Tibial nerve (tissue), 4 donors: ENCODE results near the gene NSUN4. TPM values are rescaled to one million over a fixed set of nuclear protein-coding genes. Genes with fewer than 3 reads are reported as not detected.
"Not testable (repeated sequence)": the region's sequence is repeated elsewhere in the genome, so short reads cannot be mapped to it uniquely, and the experiment has no call there.

ENCODE experiments used
- DNase-seq, 2 donors: peaks; one replicate each; pipeline ENCODE4 v3.0.0-alpha.2; 2019; ENCODE audit warnings: low spot score in 2 of 2
- H3K27ac ChIP-seq, 4 donors: fragments of 200-600 bp; sonication (generic) in 3 of 4; one replicate each; pipeline ENCODE4 v1.5.1; 2017 to 2019; ENCODE audit warnings: mild to moderate bottlenecking in 1 of 4
- H3K27me3 ChIP-seq, 2 donors: fragments of 200-600 bp; sonication (generic) in 1 of 2; one replicate each; pipeline versions ENCODE4 v1.5.1 to v1.6.0; 2017 to 2019
- H3K36me3 ChIP-seq, 3 donors: fragments of 200-600 bp; sonication (generic); one replicate each; pipeline ENCODE4 v1.5.1; 2018 to 2019
- H3K4me1 ChIP-seq, 4 donors: fragments of 200-600 bp; sonication (generic) in 3 of 4; one replicate each; pipeline ENCODE4 v1.5.1; 2017 to 2019
- H3K4me3 ChIP-seq, 4 donors: fragments of 200-600 bp; sonication (generic) in 3 of 4; one replicate each; pipeline ENCODE4 v1.5.1; 2017 to 2019; ENCODE audit warnings: mild to moderate bottlenecking in 1 of 4, moderate library complexity in 1 of 4
- H3K9me3 ChIP-seq, 4 donors: fragments of 200-600 bp; sonication (generic) in 3 of 4; one replicate each; pipeline ENCODE4 v1.5.1; 2017 to 2019
- CTCF ChIP-seq, 5 experiments: fragments of 200-600 bp in 3 of 5; fragments of 450-650 bp in 2 of 5; sonication (generic) in 3 of 5; IDR thresholded peaks; one replicate each; pipeline ENCODE4 v1.5.1; 2016 to 2019; ENCODE audit warnings: antibody characterized with exemption in 5 of 5, mild to moderate bottlenecking in 3 of 5, moderate library complexity in 2 of 5
- EP300 ChIP-seq, 2 donors: sonication (generic); formaldehyde crosslinking; IDR thresholded peaks; one replicate each; pipeline ENCODE4 v1.6.1; 2017; ENCODE audit warnings: antibody characterized with exemption in 2 of 2, mild to moderate bottlenecking in 1 of 2
- POLR2A ChIP-seq, 2 donors: fragments of 450-650 bp; IDR thresholded peaks; one replicate each; pipeline ENCODE4 v1.6.1; 2017; ENCODE audit warnings: antibody characterized with exemption in 2 of 2, mild to moderate bottlenecking in 2 of 2, moderate library complexity in 2 of 2
- WGBS, 2 donors: methylation state at CpG; one replicate each; pipeline ENCODE4 v1.1.5; 2018; 5-methylcytosine and 5-hydroxymethylcytosine counted together
- total RNA-seq, 4 donors: library from RNA; depleted of rRNA; stranded (reverse); fragments of >200 nt; gene quantifications; one replicate each; pipeline ENCODE4 v1.1.0, GENCODE V29; 2016

Gene NSUN4
- total RNA-seq, 4 donors from 2014 or later = 19.5 to 39.8 (median 31.2) TPM

- H3K4me3 ChIP-seq = no peak overlapping the region
- WGBS, 2 donors = 84 to 94% methylated on average over 5 of the region's 5 CpGs
- no peaks in the 10 kb centered on the region for H3K27me3 ChIP-seq
- H3K36me3 ChIP-seq = peaks cover 4 to 80% (median 11%) of the 10 kb centered on the region in 3 donors
- H3K9me3 ChIP-seq = no peaks in the 10 kb centered on the region
- H3K27ac ChIP-seq = no peak overlapping the region
- no peaks in the 10 kb centered on the region for H3K4me1 ChIP-seq
- TF ChIP-seq EP300 (IDR thresholded peaks at IDR 0.05) = no peak
- TF ChIP-seq CTCF (IDR thresholded peaks at IDR 0.05) = no peak
- TF ChIP-seq POLR2A (IDR thresholded peaks at IDR 0.05) = no peak
- DNase-seq = no peak
Observed at GRCh38 chr1:46364612-46365011, 24.0 kb downstream of the NSUN4 start.

DNA sequence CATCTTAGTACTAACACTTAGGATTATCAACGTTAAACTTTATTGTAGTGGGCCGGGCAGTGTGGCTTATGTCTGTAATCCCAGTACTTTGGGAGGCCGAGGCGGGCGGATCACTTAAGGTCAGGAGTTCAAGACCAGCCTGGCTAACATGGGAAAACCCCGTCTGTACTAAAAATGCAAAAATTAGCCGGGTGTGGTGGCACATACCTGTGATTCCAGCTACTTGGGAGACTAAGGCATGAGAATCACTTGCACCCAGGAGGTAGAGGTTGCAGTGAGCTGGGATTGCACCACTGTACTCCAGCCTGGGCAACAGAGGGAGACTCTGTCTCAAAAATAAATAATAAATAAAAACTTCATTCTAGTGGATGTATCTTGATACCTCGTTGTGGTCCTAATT is 25.2 kb downstream of the NSUN4 start:
- not testable (repeated sequence) for DNase-seq

GRCh38 chr1:46367072-46367471 is 26.5 kb downstream of the NSUN4 start:
- H3K36me3 ChIP-seq = peaks cover 0 to 61% (median 4%) of the 10 kb centered on the region in 3 donors
- 86 to 87% methylated on average over 3 of the region's 3 CpGs for WGBS, 2 donors
- TF ChIP-seq CTCF (IDR thresholded peaks at IDR 0.05) (no peak), POLR2A (IDR thresholded peaks at IDR 0.05) (no peak), EP300 (IDR thresholded peaks at IDR 0.05) (no peak)

More for the DNA sequence above, 25.2 kb downstream of the NSUN4 start:
- H3K36me3 ChIP-seq = peaks cover 4 to 74% (median 11%) of the 10 kb centered on the region in 3 donors
- WGBS, 2 donors = 90% methylated on average over 8 of the region's 8 CpGs
- not testable (repeated sequence) for H3K27ac ChIP-seq, H3K4me1 ChIP-seq, H3K4me3 ChIP-seq, H3K27me3 ChIP-seq, H3K9me3 ChIP-seq

GRCh38 chr1:46367701-46368100 is 27.1 kb downstream of the NSUN4 start:
- not testable (repeated sequence) for H3K4me1 ChIP-seq, DNase-seq, H3K27ac ChIP-seq, H3K9me3 ChIP-seq, H3K4me3 ChIP-seq, H3K27me3 ChIP-seq
- H3K36me3 ChIP-seq = peaks cover 0 to 58% (median 0%) of the 10 kb centered on the region in 3 donors
- WGBS, 2 donors = 92 to 100% methylated on average over 8 of the region's 8 CpGs

More at GRCh38 chr1:46367072-46367471, 26.5 kb downstream of the NSUN4 start:
- H3K9me3 ChIP-seq = no peaks in the 10 kb centered on the region
- H3K4me3 ChIP-seq = no peak overlapping the region
- no peak for DNase-seq
- no peaks in the 10 kb centered on the region for H3K4me1 ChIP-seq
- H3K27ac ChIP-seq = no peak overlapping the region
- H3K27me3 ChIP-seq = no peaks in the 10 kb centered on the region

DNA sequence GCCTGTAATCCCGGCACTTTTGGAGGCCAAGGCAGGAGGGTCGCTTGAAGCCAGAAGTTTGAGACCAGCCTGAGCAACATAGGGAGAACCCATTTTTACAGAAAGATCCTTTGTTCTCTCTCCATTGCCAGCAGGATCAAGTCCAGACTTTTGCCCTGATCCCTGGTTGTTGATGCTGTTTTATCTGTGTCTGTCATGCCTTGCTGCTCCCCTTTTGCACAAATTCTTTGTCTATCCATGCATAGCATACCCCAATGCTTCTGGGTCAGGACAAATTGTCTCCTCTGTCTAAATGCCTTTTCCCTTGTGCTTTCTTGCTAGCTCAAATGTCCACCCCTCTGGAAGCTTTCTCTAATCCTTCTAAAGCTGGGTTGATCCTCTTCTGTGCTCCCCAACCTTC is 28.2 kb downstream of the NSUN4 start:
- 70 to 78% methylated on average over 2 of the region's 2 CpGs for WGBS, 2 donors
- H3K27ac ChIP-seq = no peak overlapping the region
- H3K27me3 ChIP-seq = no peaks in the 10 kb centered on the region
- H3K9me3 ChIP-seq = no peaks in the 10 kb centered on the region
- no peak overlapping the region for H3K4me3 ChIP-seq
- DNase-seq = no peak
- H3K4me1 ChIP-seq = no peaks in the 10 kb centered on the region
- TF ChIP-seq CTCF (IDR thresholded peaks at IDR 0.05) (no peak), POLR2A (IDR thresholded peaks at IDR 0.05) (no peak), EP300 (IDR thresholded peaks at IDR 0.05) (no peak)
- peaks cover 0 to 52% (median 0%) of the 10 kb centered on the region in 3 donors for H3K36me3 ChIP-seq

DNA sequence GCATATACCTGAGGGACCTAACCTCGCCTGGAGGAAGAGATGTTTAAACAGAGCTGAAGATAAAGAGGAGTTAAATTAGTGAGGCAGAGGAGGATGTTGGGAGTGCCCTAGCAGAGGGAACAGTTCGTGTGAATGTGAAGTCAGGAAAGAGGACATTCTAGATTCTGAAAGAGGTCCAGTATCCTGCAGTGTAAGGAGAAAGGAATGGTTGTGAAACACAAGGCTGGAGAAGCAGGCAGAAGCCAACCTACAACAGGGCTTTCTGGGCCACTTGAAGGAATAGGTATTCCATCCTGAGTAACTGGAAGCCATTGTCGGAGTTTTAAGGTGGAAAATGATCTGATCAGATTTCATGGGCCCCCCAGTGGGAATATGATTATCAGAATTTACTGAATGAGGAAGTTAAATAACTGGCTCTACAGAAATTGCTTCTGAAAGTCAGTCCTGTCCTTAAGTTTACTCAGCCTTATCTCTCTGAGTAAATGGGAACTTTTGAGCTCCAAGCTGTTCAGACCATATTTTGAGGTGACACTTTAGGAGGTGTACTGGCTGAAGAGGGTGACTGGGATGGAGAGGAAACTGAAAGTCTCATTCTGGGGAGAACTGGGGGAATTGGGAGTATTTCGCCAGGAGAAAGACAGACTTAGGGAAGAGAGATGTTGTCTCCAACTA is 29.1 kb downstream of the NSUN4 start:
- no peak for DNase-seq
- TF ChIP-seq EP300 (IDR thresholded peaks at IDR 0.05) (no peak), CTCF (IDR thresholded peaks at IDR 0.05) (no peak), POLR2A (IDR thresholded peaks at IDR 0.05) (no peak)
- Histone ChIP-seq H3K9me3 (no peaks in the 10 kb centered on the region), H3K4me3 (no peak overlapping the region), H3K4me1 (no peaks in the 10 kb centered on the region), H3K36me3 (peaks cover 0 to 43% (median 0%) of the 10 kb centered on the region in 3 donors), H3K27ac (no peak overlapping the region), H3K27me3 (no peaks in the 10 kb centered on the region)
- 67 to 68% methylated on average over 4 of the region's 4 CpGs for WGBS, 2 donors
